ENCODE measurements around the gene TTPAL. TPM values are rescaled to one million over a fixed set of nuclear protein-coding genes. Genes with fewer than 3 reads are reported as not detected.

The TTPAL gene
- total RNA-seq, 1 experiment from 2014 or later: 21.1 TPM

DNA sequence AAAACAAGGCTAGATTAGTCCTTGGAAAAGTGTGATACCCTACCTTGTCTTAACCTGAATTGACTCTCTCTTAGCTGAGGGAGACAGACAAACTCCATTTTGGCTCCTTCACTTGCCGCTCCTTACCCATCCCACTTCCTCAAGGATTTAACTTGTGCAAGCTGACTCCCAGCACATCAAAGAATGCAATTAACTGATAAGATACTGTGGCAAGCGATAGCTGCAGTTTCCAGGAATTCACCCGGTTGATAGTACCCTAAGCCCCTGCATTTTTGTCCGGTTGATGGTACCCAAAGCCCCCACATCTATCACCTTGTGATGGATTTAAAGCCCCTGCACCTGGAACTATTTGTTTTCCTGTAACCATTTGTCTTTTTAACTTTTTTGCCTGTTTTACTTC, 48.1 kb downstream of the TTPAL start:
- no peak overlapping the region for H4K5ac ChIP-seq (ENCODE audit: insufficient read length, low read depth, low read length)
- H3K4me1 ChIP-seq (ENCODE audit: insufficient read depth, low read length): peaks cover 8% of the 10 kb centered on the region; the same call in 1 of the 2 replicates
- H3K4me2 ChIP-seq (ENCODE audit: insufficient read depth, insufficient read length, low read length): no peak overlapping the region
- no peak overlapping the region for H3K23ac ChIP-seq (ENCODE audit: insufficient read length, low read depth, low read length)
- no peaks in the 10 kb centered on the region for H3K27me3 ChIP-seq (ENCODE audit: insufficient read depth, low read length)
- WGBS (ENCODE audit: extremely low coverage, insufficient read length, low lambda C conversion rate): no CpG with 5 or more reads among the region's 4 CpGs
- no peak overlapping the region for H3K14ac ChIP-seq (ENCODE audit: insufficient read depth, low read length)
- no peak overlapping the region for H3K18ac ChIP-seq (ENCODE audit: insufficient read length, low read depth, low read length)
- H2AK5ac ChIP-seq (ENCODE audit: insufficient read length, low read length): no peak overlapping the region
- no peak overlapping the region for H3K4ac ChIP-seq (ENCODE audit: low read depth, low read length)
- Mint-ChIP-seq H3K27ac (no peak overlapping the region), H3K36me3 (ENCODE audit: insufficient read depth in 1 of 3, low read depth in 3 of 3) (no peaks in the 10 kb centered on the region; a peak in 2 of 7 replicates), H3K9me3 (0 out of 5 replicates have a peak, but pooled peaks cover 0 to 2% of the 10 kb centered on the region in 2 experiments), H3K27me3 (ENCODE audit: low read depth) (no peaks in the 10 kb centered on the region), H3K4me3 (no peak overlapping the region), H3K4me1 (peaks cover 25 to 43% of the 10 kb centered on the region in 2 experiments)
- no peak overlapping the region for H2BK5ac ChIP-seq (ENCODE audit: insufficient read length, low read length)
- H3K23me2 ChIP-seq (ENCODE audit: insufficient read length, low read depth, low read length, poor library complexity, severe bottlenecking): peaks cover 3% of the 10 kb centered on the region
- H2AFZ ChIP-seq (ENCODE audit: low read length): no peak overlapping the region
- H3K27ac ChIP-seq (ENCODE audit: insufficient read length, low read depth, low read length): no peak overlapping the region
- no peak overlapping the region for H2BK120ac ChIP-seq (ENCODE audit: low read depth, low read length, poor library complexity, severe bottlenecking)
- no peak overlapping the region for H2BK20ac ChIP-seq (ENCODE audit: low read depth, low read length, poor library complexity, severe bottlenecking)
- H3K9me3 ChIP-seq (ENCODE audit: control insufficient read depth, low read depth, low read length): no peaks in the 10 kb centered on the region
- H2BK15ac ChIP-seq (ENCODE audit: low read depth, low read length): no peak overlapping the region
- H3T11ph ChIP-seq (ENCODE audit: low read length): no peak overlapping the region
- H4K8ac ChIP-seq (replicated peaks; ENCODE audit: insufficient read length, low read depth, low read length): no peak overlapping the region
- peaks cover 13% of the 10 kb centered on the region for H3K79me1 ChIP-seq (ENCODE audit: insufficient read depth, low read depth, low read length, poor library complexity, severe bottlenecking)
- no peaks in the 10 kb centered on the region for H4K20me1 ChIP-seq (ENCODE audit: control insufficient read depth, insufficient read depth, insufficient read length)
- H3K56ac ChIP-seq (ENCODE audit: insufficient read length, low read depth, low read length): no peak overlapping the region
- TF ChIP-seq, protein P1, sequence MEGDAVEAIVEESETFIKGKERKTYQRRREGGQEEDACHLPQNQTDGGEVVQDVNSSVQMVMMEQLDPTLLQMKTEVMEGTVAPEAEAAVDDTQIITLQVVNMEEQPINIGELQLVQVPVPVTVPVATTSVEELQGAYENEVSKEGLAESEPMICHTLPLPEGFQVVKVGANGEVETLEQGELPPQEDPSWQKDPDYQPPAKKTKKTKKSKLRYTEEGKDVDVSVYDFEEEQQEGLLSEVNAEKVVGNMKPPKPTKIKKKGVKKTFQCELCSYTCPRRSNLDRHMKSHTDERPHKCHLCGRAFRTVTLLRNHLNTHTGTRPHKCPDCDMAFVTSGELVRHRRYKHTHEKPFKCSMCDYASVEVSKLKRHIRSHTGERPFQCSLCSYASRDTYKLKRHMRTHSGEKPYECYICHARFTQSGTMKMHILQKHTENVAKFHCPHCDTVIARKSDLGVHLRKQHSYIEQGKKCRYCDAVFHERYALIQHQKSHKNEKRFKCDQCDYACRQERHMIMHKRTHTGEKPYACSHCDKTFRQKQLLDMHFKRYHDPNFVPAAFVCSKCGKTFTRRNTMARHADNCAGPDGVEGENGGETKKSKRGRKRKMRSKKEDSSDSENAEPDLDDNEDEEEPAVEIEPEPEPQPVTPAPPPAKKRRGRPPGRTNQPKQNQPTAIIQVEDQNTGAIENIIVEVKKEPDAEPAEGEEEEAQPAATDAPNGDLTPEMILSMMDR (conservative IDR thresholded peaks at IDR 0.05): no peak
- H3K9ac ChIP-seq (ENCODE audit: extremely low read depth, insufficient read length, low read length): no peak overlapping the region
- no peak overlapping the region for H4K91ac ChIP-seq (ENCODE audit: insufficient read length, low read depth, low read length)
- DNase-seq: no peak
- H2BK12ac ChIP-seq (ENCODE audit: insufficient read length, low read depth, low read length): no peak overlapping the region
- H3K79me2 ChIP-seq (ENCODE audit: insufficient read depth, low read length): peaks cover 12% of the 10 kb centered on the region; the same call in 1 of the 2 replicates

Measured in H9 (cell line).